GM21529 (cell line): Measurements from ENCODE around the gene GLDN.

Experiments used
- ATAC-seq: cut with Tn5 transposase; IDR thresholded peaks from one replicate; pipeline ENCODE4 v1.9.1; 2021; ENCODE audit not compliant: unreplicated experiment

The GLDN gene

DNA sequence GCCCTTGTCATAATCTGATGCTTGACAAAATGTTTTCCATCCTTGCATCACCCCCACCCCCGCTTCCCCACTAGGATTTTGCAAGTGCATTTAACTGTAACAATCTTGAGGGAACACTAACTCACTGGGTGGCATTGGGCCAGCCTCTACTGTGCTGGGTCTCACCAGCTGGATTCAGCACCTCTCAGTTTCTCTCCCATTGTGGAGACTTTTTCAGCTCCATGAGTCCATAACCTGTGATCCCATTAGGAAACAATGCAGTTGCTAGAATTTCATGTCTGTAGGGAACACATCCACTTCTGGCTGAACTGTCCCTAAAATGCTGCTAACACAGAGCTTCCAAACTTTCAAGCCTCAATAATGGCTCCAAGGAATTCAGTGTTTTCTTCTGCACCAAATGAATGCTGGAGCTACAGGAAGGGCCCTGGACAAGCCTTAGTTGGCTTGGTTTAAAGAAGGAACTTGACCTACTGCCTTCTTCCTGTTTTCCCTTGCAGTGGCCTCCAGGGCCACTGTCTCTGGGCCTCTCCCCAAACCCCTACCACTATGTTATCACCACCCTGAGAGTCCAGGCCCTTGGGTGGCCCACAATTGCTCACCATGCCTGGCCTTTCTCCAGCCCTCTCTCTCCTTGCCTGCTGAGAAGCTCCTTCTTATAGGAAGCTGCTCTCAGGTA is 18.7 kb upstream of the GLDN start:
- no peak for ATAC-seq

DNA sequence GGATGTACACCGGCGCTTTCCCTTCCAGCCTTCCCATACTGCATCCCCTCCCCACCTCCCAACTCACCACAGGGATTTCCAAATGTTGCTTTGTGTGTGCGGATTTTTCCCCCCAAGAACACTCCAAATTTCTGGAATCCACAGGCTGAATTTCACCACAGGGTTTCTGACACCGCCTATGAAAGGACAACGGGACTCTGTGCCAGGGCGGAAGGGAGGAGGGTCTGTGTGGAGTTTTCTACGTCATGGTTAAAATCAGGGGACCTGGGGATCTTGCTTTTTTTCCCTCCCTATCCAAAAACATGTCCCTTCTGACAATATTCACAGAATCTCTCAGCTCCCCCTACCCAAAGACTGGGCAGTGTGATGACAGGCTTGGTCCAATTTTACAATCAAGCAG is 17.7 kb upstream of the GLDN start:
- no peak for ATAC-seq

DNA sequence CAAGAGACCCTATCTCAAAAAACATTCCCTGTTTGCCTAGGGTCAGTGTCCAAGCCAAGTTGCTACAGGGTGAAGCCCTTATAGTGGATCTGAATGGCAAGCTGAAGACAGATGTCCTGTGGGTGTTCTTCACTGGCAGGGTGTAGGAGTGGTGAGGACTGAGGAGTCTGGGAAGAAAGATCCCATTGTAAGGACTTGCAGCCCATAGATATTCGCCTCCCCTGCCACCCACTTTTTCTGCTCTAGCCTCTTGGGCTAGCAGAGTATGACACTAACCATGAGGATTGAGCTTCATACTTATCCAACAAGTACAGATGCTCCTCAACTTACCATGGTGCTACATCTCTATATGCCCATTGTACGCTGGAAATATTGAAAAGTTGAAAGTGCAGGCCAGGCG is 16.3 kb upstream of the GLDN start:
- ATAC-seq: no peak

DNA sequence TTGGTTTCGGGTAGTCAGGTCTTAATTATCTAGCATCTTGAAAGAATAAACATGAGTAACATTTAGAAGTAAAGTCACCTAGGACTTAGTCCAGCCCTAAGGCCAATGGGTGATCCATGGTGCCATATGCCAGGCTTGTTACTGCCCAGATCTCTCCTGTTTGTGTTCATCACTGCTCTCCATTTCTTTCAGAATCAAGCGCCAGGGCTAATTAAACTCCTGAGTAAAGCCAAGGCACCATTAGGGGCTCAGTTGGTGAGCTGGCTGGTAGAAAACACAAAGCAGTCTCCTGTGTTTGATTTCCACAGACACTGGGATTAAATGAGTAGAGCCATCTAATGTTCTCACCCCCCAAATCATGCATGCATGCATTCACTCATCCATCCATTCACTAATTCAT is 14.4 kb upstream of the GLDN start:
- ATAC-seq: no peak

GRCh38 chr15:51328926-51329325 is 12.5 kb upstream of the GLDN start:
- no peak for ATAC-seq

DNA sequence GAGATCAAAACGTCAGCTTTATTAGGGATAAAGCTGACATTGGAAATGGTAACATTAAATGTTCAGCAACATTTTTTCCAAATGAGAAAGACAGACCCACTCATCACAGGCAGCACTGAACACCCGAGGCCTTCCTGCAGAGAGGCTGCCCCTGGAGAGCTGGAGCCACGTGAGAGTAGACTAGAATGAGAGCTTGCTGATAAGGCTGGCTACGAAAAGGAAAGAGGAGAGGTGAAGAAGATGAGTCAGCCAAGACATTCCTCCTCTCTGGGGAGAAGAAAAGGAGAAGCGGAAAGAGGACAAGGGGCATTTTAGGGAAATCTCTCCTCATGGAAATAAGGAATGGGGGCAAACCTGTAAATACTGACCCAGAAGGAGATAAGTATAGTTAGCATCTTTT is 10.3 kb upstream of the GLDN start:
- ATAC-seq: no peak

GRCh38 chr15:51332206-51333147 is 9.0 kb upstream of the GLDN start:
- ATAC-seq: no peak

DNA sequence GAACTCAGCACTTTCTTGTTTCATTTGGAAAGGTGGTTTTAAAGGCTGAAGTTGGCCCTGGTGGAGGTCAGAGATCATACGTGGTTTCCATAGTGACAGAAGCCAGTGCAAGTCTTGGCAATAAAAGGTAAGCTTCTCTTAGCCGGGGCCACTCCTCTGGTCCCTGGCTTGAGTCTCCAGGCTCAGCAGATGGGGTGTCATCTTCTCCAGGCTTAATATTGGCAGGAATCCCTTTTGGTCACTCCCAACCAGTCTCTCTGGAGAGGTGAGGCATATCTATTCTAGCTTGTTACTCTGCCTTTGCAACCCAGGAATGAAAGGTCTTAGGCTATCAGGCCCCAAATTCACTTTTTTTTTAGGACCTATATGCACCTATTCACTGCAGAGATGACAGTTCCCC is 7.9 kb upstream of the GLDN start:
- no peak for ATAC-seq

DNA sequence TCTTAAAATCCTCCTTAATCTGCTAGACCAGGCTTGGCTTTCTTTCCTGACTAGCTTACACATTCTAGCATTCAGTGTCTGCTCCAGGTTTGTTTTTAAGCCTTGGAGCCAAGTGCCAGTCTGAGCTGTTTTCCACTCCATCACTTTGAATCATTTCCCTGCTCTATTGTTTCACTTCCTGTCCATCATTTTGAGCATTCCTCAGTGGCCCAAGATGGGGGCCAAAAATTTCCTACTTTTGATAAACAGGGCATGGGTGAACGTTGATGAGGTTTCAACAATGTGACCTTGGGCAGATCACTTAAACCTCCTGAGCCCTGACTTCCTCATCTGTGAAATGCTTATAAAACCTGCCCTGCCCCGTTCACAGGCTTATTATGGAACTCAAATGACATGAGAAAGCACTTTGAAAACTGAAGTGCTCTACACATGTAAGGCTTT is 7.4 kb upstream of the GLDN start:
- no peak for ATAC-seq

DNA sequence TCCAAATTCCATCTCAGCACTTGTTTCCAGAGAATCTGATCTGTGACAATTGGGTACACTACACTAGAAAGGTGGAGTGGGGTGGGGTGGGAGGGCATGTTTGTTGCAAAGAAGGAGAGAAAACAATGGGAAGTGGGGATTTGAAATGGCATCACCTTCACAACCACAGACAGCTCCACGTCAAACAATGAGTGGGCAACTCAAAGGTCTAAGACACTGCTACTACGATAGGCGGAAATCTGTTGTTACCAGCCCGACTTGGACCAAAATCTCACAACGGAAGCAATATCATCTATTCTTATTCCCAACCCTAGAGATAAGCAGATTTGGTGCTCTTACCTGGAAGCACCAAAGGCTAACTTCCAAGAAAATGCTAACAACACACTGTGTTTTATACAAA is 6.4 kb upstream of the GLDN start:
- ATAC-seq: no peak

DNA sequence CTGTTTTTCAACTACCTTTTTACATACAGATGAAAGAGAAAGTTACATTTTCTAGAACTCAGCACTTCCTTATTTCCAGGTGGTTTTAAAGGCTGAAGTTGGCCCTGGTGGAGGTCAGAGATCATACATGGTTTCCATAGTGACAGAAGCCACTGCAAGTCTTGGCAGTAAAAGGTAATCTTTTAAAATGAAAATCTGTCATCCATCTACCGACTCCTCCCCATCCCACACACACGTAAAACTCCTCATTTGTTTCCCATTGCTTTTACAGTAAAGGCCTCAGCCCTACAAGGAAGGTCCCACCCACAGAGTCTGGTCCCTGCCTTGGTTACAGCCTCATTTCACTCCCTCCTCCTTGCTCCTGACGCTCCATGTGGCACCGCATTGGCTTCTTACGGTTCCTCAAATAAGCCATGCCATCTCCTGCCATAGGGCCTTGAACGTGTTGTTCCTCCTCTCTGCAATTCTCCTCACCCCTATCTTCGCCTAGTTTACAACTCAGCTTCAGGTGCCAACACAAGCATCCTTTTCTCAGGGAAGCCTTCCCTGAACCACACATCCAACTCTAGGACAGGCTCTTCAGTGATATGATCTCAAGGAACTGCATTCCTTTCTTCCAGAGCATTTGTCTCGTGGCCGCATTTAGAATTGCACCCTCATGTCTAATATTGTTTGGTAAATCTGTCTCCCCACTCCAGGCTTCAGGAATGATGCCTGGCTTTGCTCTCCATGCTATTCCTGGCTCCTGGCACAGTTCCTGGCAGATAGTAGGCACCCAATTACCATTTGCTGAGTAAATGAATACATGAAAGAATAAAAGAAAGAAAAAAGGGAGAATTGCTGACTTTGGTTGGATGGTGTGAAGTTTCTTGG is 5.7 kb upstream of the GLDN start:
- ATAC-seq: peak; percentile 88

- no peak for ATAC-seq
Measured at GRCh38 chr15:51338496-51338895, 3.0 kb upstream of the GLDN start, which contains the start of gene CYP19A1. TSS of gene CYP19A1 (minus strand) at chr15:51338596. CDS start at chr15:51242912, 95,684 bp downstream.

GRCh38 chr15:51342227-51342999 is 958 bp downstream of the GLDN start:
- no peak for ATAC-seq

DNA sequence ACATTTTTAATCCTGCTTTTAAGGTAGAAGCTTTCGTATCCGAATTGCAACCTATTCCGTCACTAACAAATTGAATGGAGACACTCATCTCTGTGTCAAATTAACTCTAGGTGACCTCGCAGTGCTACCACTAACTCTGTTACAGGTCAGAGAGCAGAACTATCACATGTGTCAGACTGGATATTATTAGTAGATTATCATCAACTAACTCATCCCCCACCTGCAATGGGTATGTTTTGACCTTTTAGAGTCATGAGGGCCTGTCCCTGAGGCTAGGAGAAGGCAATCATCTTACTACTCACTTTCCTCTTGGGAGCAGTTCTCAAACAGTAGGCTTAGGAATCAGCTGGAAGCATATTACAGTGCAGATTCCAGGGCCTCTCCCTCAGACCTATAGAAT is 2.0 kb downstream of the GLDN start:
- no peak for ATAC-seq

GRCh38 chr15:51346136-51346535 is 4.7 kb downstream of the GLDN start:
- ATAC-seq: no peak

DNA sequence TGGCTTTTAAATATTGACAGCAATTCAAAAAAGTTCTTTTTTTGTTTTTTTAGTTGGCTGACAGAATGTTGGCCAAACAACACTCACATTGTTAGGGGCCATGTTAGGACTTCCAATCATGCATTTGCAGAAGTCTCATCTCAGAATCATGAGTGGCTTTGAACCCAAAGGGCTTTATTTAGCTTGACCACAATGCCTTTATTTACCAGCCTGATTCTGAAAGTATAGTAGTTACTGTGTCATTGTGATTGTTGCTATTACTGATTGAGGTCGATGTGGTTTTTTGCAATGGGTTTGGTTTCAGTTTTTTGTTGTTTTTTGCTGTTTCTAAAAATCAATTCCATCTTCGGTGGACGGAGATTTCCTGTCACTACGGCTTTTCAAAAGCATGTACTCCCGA is 7.2 kb downstream of the GLDN start:
- peak; percentile 96 for ATAC-seq

- ATAC-seq: no peak
Measured at GRCh38 chr15:51349156-51349844, 7.8 kb downstream of the GLDN start.

- no peak for ATAC-seq
Measured at GRCh38 chr15:51350723-51351122, 9.3 kb downstream of the GLDN start.

DNA sequence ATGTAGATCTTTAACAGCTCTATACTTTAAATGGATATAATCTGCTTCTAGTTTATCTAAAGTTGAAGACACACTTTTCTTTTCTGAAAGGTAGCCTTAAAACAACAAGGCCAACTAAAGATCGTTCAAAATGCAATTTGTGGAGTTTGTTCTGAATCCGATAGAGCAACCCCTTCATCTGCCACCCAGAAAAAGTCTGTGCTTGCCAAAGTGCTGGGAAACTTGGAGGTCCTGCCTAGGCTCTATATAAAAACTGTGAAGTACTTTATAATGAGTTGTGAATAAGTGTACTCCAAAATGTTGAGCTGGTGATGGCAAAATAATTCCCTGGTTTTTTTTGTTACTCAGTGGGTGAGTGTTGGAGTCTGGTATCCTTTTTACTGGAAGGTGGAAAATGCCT is 12.5 kb downstream of the GLDN start:
- no peak for ATAC-seq

GRCh38 chr15:51355096-51355495 is 13.6 kb downstream of the GLDN start:
- ATAC-seq: no peak
